Measurements from ENCODE around the gene RBPJ. TPM values are rescaled to one million over a fixed set of nuclear protein-coding genes. Genes with fewer than 3 reads are reported as not detected.

RBPJ gene
- total RNA-seq, 2 experiments from 2014 or later: 73.3 to 163 TPM

GRCh38 chr4:26425953-26426352 lies 105.1 kb downstream of the RBPJ start:
- ATAC-seq (no peak), DNase-seq (no peak)
- Mint-ChIP-seq H3K36me3 (peaks cover 42% of the 10 kb centered on the region), H3K27ac (no peak overlapping the region), H3K9me3 (ENCODE audit: low read depth) (no peaks in the 10 kb centered on the region), H3K27me3 (no peaks in the 10 kb centered on the region), H3K4me1 (peaks cover 5% of the 10 kb centered on the region), H3K4me3 (no peak overlapping the region)
- CTCF ChIA-PET: no interaction called here

- H3K36me3 Mint-ChIP-seq: peaks cover 40% of the 10 kb centered on the region
- CTCF ChIA-PET: interaction anchor here (1.1 kb wide), 1 partner anchor 97 kb away, joined by 3 read pairs; no protein-coding TSS in a partner anchor
- H3K4me1 Mint-ChIP-seq: peaks cover 5% of the 10 kb centered on the region
- ATAC-seq (no peak), DNase-seq (no peak)
- no peaks in the 10 kb centered on the region for H3K9me3 Mint-ChIP-seq (ENCODE audit: low read depth)
- no peak overlapping the region for H3K4me3 Mint-ChIP-seq
- no peaks in the 10 kb centered on the region for H3K27me3 Mint-ChIP-seq
- H3K27ac Mint-ChIP-seq: peak overlapping the region; percentile 3
These were observed 106.1 kb downstream of the RBPJ start for GRCh38 chr4:26426892-26427291.

GRCh38 chr4:26429910-26430309 lies 109.1 kb downstream of the RBPJ start:
- H3K36me3 Mint-ChIP-seq: peaks cover 36% of the 10 kb centered on the region
- CTCF ChIA-PET: interaction anchor here (1.8 kb wide), 1 partner anchor 19 kb away, joined by 4 read pairs; no protein-coding TSS in a partner anchor
- DNase-seq: no peak
- no peaks in the 10 kb centered on the region for H3K9me3 Mint-ChIP-seq (ENCODE audit: low read depth)
- no peaks in the 10 kb centered on the region for H3K27me3 Mint-ChIP-seq
- no peak for ATAC-seq
- no peak overlapping the region for H3K4me3 Mint-ChIP-seq
- H3K27ac Mint-ChIP-seq: no peak overlapping the region
- H3K4me1 Mint-ChIP-seq: peaks cover 5% of the 10 kb centered on the region

- no peak overlapping the region for H3K27ac Mint-ChIP-seq
- DNase-seq: no peak
- H3K36me3 Mint-ChIP-seq: peaks cover 31% of the 10 kb centered on the region
- CTCF ChIA-PET: no interaction called here
- H3K4me3 Mint-ChIP-seq: no peak overlapping the region
- peaks cover 5% of the 10 kb centered on the region for H3K4me1 Mint-ChIP-seq
- no peak for ATAC-seq
- no peaks in the 10 kb centered on the region for H3K9me3 Mint-ChIP-seq (ENCODE audit: low read depth)
- no peaks in the 10 kb centered on the region for H3K27me3 Mint-ChIP-seq
These were observed 110.8 kb downstream of the RBPJ start for GRCh38 chr4:26431461-26432180.

- CTCF ChIA-PET: no interaction called here
- no peak for ATAC-seq
- DNase-seq: no peak
- no peaks in the 10 kb centered on the region for H3K9me3 Mint-ChIP-seq (ENCODE audit: low read depth)
- no peak overlapping the region for H3K4me3 Mint-ChIP-seq
- no peak overlapping the region for H3K27ac Mint-ChIP-seq
- no peaks in the 10 kb centered on the region for H3K27me3 Mint-ChIP-seq
- peaks cover 31% of the 10 kb centered on the region for H3K36me3 Mint-ChIP-seq
- H3K4me1 Mint-ChIP-seq: peaks cover 2% of the 10 kb centered on the region
These were observed 111.6 kb downstream of the RBPJ start for GRCh38 chr4:26432419-26432818.

- no peaks in the 10 kb centered on the region for H3K9me3 Mint-ChIP-seq (ENCODE audit: low read depth)
- no peak overlapping the region for H3K4me3 Mint-ChIP-seq
- CTCF ChIA-PET: interaction anchor here (1.2 to 1.4 kb wide), 2 partner anchors 103 to 591 kb away, joined by 3 read pairs; no protein-coding TSS in a partner anchor
- H3K4me1 Mint-ChIP-seq: no peaks in the 10 kb centered on the region
- H3K36me3 Mint-ChIP-seq: peaks cover 29% of the 10 kb centered on the region
- no peak for ATAC-seq
- H3K27ac Mint-ChIP-seq: no peak overlapping the region
- H3K27me3 Mint-ChIP-seq: no peaks in the 10 kb centered on the region
- no peak for DNase-seq
These were observed 112.7 kb downstream of the RBPJ start for GRCh38 chr4:26433556-26433955.

- no peaks in the 10 kb centered on the region for H3K27me3 Mint-ChIP-seq
- H3K4me3 Mint-ChIP-seq: no peak overlapping the region
- CTCF ChIA-PET: interaction anchor here (1.2 to 1.4 kb wide), 2 partner anchors 104 to 592 kb away, joined by 3 read pairs; no protein-coding TSS in a partner anchor
- ATAC-seq: no peak
- no peaks in the 10 kb centered on the region for H3K9me3 Mint-ChIP-seq (ENCODE audit: low read depth)
- peaks cover 29% of the 10 kb centered on the region for H3K36me3 Mint-ChIP-seq
- no peak overlapping the region for H3K27ac Mint-ChIP-seq
- H3K4me1 Mint-ChIP-seq: no peaks in the 10 kb centered on the region
- DNase-seq: no peak
These were observed 113.3 kb downstream of the RBPJ start for GRCh38 chr4:26434030-26434639.

- no peak for ATAC-seq
- Mint-ChIP-seq H3K36me3 (peaks cover 13% of the 10 kb centered on the region), H3K9me3 (ENCODE audit: low read depth) (no peaks in the 10 kb centered on the region), H3K4me1 (no peaks in the 10 kb centered on the region), H3K4me3 (no peak overlapping the region), H3K27me3 (peaks cover 2% of the 10 kb centered on the region), H3K27ac (no peak overlapping the region)
- CTCF ChIA-PET: no interaction called here
- no peak for DNase-seq
These were observed 120.3 kb downstream of the RBPJ start for GRCh38 chr4:26441102-26441501.

- CTCF ChIA-PET: no interaction called here
- H3K4me3 Mint-ChIP-seq: no peak overlapping the region
- H3K27ac Mint-ChIP-seq: no peak overlapping the region
- no peaks in the 10 kb centered on the region for H3K4me1 Mint-ChIP-seq
- H3K36me3 Mint-ChIP-seq: peaks cover 13% of the 10 kb centered on the region
- H3K9me3 Mint-ChIP-seq (ENCODE audit: low read depth): no peaks in the 10 kb centered on the region
- ATAC-seq (no peak), DNase-seq (no peak)
- peaks cover 8% of the 10 kb centered on the region for H3K27me3 Mint-ChIP-seq
These were observed 121.0 kb downstream of the RBPJ start for GRCh38 chr4:26441771-26442170.

GRCh38 chr4:26447378-26447777 lies 126.6 kb downstream of the RBPJ start:
- Mint-ChIP-seq H3K27ac (no peak overlapping the region), H3K4me1 (no peaks in the 10 kb centered on the region), H3K4me3 (no peak overlapping the region), H3K9me3 (ENCODE audit: low read depth) (no peaks in the 10 kb centered on the region), H3K27me3 (peaks cover 30% of the 10 kb centered on the region), H3K36me3 (peaks cover 10% of the 10 kb centered on the region)
- CTCF ChIA-PET: no interaction called here
- DNase-seq (no peak), ATAC-seq (no peak)

GRCh38 chr4:26450418-26450817 lies 129.6 kb downstream of the RBPJ start:
- Mint-ChIP-seq H3K4me1 (no peaks in the 10 kb centered on the region), H3K36me3 (no peaks in the 10 kb centered on the region), H3K27ac (no peak overlapping the region), H3K9me3 (ENCODE audit: low read depth) (no peaks in the 10 kb centered on the region), H3K27me3 (peaks cover 28% of the 10 kb centered on the region), H3K4me3 (no peak overlapping the region)
- DNase-seq (no peak), ATAC-seq (no peak)
- CTCF ChIA-PET: no interaction called here

GRCh38 chr4:26451597-26451996 lies 130.8 kb downstream of the RBPJ start:
- no peak for DNase-seq
- Mint-ChIP-seq H3K4me1 (no peaks in the 10 kb centered on the region), H3K27me3 (peaks cover 23% of the 10 kb centered on the region), H3K27ac (no peak overlapping the region), H3K4me3 (no peak overlapping the region), H3K9me3 (ENCODE audit: low read depth) (no peaks in the 10 kb centered on the region), H3K36me3 (no peaks in the 10 kb centered on the region)
- CTCF ChIA-PET: no interaction called here
- no peak for ATAC-seq

GRCh38 chr4:26452565-26453531 lies 132.0 kb downstream of the RBPJ start:
- CTCF ChIA-PET: interaction anchor here (0.8 to 1.5 kb wide), 2 partner anchors 9 to 465 kb away, joined by 3 to 4 read pairs; no protein-coding TSS in a partner anchor
- no peak overlapping the region for H3K27ac Mint-ChIP-seq
- no peaks in the 10 kb centered on the region for H3K9me3 Mint-ChIP-seq (ENCODE audit: low read depth)
- H3K4me3 Mint-ChIP-seq: no peak overlapping the region
- H3K36me3 Mint-ChIP-seq: no peaks in the 10 kb centered on the region
- peaks cover 16% of the 10 kb centered on the region for H3K27me3 Mint-ChIP-seq
- ATAC-seq: no peak
- DNase-seq: no peak
- H3K4me1 Mint-ChIP-seq: peaks cover 2% of the 10 kb centered on the region

All from activated CD8-positive, alpha-beta memory T cell treated with anti-CD3 and anti-CD28 coated beads, Interleukin-2, amount 10 ng/mL, durations not matched to agents 7 days and 5 days (primary cell).